ENCODE data around the gene ELP2. TPM values are rescaled to one million over a fixed set of nuclear protein-coding genes. Genes with fewer than 3 reads are reported as not detected.

ELP2 gene
- total RNA-seq, 1 experiment from 2014 or later = 96.5 TPM

DNA sequence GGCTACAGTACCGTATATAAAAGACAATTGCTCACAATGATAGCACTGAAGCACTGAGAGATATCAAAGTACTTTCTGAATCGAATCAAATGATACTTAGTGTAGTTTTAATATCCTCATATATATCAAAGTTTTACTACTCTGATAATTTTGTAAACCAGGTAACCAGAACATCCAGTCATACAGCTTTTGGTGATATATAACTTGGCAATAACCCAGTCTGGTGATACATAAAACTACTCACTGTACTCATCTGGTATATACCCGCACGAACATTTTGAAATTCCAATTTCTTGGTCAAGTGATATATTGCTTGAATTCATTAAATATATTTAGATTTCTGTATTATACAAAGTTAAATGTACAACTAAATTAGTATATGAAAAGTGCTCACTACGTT lies 21.1 kb upstream of the ELP2 start:
- Histone ChIP-seq H3K36me3 (ENCODE audit: insufficient read depth, low read length, poor library complexity, severe bottlenecking) (peaks cover 32% of the 10 kb centered on the region), H3K27ac (ENCODE audit: low read depth, low read length, poor library complexity, severe bottlenecking) (no peak overlapping the region), H3K4me1 (ENCODE audit: insufficient read depth, low read length, poor library complexity, severe bottlenecking) (no peaks in the 10 kb centered on the region), H3K4me3 (ENCODE audit: low read depth, low read length, poor library complexity, severe bottlenecking) (no peak overlapping the region), H3K27me3 (replicated peaks; ENCODE audit: insufficient read depth, low read depth, low read length, poor library complexity) (no peaks in the 10 kb centered on the region), H3K9me3 (ENCODE audit: low read depth, low read length, poor library complexity, severe bottlenecking) (no peaks in the 10 kb centered on the region)
- intact Hi-C loops (cut with micrococcal nuclease; ENCODE audit: unreplicated experiment) = no loop called here
- ChIA-PET CTCF (no interaction called here), POLR2A (ENCODE audit: low non-redundant PET) (no interaction called here)
- no peak for DNase-seq (ENCODE audit: low spot score)
- TSS peak; percentile 86 for BruUV-seq (replicated peaks)
- TF ChIP-seq, protein P1, sequence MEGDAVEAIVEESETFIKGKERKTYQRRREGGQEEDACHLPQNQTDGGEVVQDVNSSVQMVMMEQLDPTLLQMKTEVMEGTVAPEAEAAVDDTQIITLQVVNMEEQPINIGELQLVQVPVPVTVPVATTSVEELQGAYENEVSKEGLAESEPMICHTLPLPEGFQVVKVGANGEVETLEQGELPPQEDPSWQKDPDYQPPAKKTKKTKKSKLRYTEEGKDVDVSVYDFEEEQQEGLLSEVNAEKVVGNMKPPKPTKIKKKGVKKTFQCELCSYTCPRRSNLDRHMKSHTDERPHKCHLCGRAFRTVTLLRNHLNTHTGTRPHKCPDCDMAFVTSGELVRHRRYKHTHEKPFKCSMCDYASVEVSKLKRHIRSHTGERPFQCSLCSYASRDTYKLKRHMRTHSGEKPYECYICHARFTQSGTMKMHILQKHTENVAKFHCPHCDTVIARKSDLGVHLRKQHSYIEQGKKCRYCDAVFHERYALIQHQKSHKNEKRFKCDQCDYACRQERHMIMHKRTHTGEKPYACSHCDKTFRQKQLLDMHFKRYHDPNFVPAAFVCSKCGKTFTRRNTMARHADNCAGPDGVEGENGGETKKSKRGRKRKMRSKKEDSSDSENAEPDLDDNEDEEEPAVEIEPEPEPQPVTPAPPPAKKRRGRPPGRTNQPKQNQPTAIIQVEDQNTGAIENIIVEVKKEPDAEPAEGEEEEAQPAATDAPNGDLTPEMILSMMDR (conservative IDR thresholded peaks at IDR 0.05; ENCODE audit: low read depth, low read length) = no peak
- TF ChIP-seq EZH2 (IDR thresholded peaks at IDR 0.05; ENCODE audit: borderline replicate concordance, low read depth, low read length, poor library complexity, severe bottlenecking) = no peak

DNA sequence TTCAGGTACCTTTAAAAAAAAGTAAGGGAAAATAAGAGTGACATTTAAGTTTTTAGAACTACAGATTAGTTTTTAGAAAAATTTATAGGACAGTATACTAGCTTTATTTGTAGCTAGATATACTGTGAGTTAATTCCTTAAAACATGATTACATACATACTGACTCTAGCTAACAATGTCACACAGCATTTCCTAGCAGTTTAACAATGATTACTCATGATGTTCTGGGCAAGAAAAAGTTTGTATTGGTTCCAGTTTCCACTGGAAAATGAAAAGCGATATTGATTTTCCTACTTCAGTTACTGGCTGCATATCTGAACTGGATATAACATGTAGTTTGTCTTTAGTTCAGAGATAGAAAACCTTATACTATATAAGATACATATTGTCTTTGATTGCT lies 20.0 kb upstream of the ELP2 start:
- Histone ChIP-seq H3K27me3 (replicated peaks; ENCODE audit: insufficient read depth, low read depth, low read length, poor library complexity) (no peaks in the 10 kb centered on the region), H3K4me3 (ENCODE audit: low read depth, low read length, poor library complexity, severe bottlenecking) (no peak overlapping the region), H3K9me3 (ENCODE audit: low read depth, low read length, poor library complexity, severe bottlenecking) (no peaks in the 10 kb centered on the region), H3K4me1 (ENCODE audit: insufficient read depth, low read length, poor library complexity, severe bottlenecking) (no peaks in the 10 kb centered on the region), H3K36me3 (ENCODE audit: insufficient read depth, low read length, poor library complexity, severe bottlenecking) (peaks cover 41% of the 10 kb centered on the region), H3K27ac (ENCODE audit: low read depth, low read length, poor library complexity, severe bottlenecking) (no peak overlapping the region)
- intact Hi-C loops (cut with micrococcal nuclease; ENCODE audit: unreplicated experiment) = no loop called here
- DNase-seq (ENCODE audit: low spot score) = no peak
- CTCF ChIA-PET = no interaction called here
- POLR2A ChIA-PET (ENCODE audit: low non-redundant PET) = no interaction called here
- no peak for TF ChIP-seq EZH2 (IDR thresholded peaks at IDR 0.05; ENCODE audit: borderline replicate concordance, low read depth, low read length, poor library complexity, severe bottlenecking)
- TF ChIP-seq, protein P1 (conservative IDR thresholded peaks at IDR 0.05; ENCODE audit: low read depth, low read length) = no peak
- no TSS peak for BruUV-seq (replicated peaks)

DNA sequence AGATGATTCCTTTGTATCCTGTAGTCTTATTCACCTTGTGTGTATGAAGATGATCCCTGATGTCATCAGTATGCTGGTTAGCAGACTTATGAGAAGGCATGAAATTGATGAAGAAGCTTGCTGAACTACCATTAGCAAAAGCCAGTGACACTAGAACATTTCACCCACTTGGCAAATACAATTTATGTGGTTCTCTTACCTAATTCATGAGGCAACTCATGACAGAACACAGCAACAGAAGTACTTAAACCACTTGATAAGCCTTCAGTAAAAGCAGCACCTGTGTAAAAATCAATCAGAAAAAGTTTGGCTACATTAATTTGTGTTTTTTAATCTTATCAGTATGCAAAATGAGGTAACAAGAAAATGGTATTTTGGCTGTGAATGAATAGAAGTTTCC lies 17.4 kb upstream of the ELP2 start:
- H3K9me3 ChIP-seq (ENCODE audit: low read depth, low read length, poor library complexity, severe bottlenecking) = no peaks in the 10 kb centered on the region
- intact Hi-C loops (cut with micrococcal nuclease; ENCODE audit: unreplicated experiment) = no loop called here
- ChIA-PET CTCF (no interaction called here), POLR2A (ENCODE audit: low non-redundant PET) (no interaction called here)
- no peaks in the 10 kb centered on the region for H3K4me1 ChIP-seq (ENCODE audit: insufficient read depth, low read length, poor library complexity, severe bottlenecking)
- no peaks in the 10 kb centered on the region for H3K27me3 ChIP-seq (replicated peaks; ENCODE audit: insufficient read depth, low read depth, low read length, poor library complexity)
- no peak overlapping the region for H3K27ac ChIP-seq (ENCODE audit: low read depth, low read length, poor library complexity, severe bottlenecking)
- no peak overlapping the region for H3K4me3 ChIP-seq (ENCODE audit: low read depth, low read length, poor library complexity, severe bottlenecking)
- BruUV-seq (replicated peaks) = no TSS peak
- no peak for DNase-seq (ENCODE audit: low spot score)
- TF ChIP-seq, protein P1 (conservative IDR thresholded peaks at IDR 0.05; ENCODE audit: low read depth, low read length) = no peak
- no peak for TF ChIP-seq EZH2 (IDR thresholded peaks at IDR 0.05; ENCODE audit: borderline replicate concordance, low read depth, low read length, poor library complexity, severe bottlenecking)
- peaks cover 54% of the 10 kb centered on the region for H3K36me3 ChIP-seq (ENCODE audit: insufficient read depth, low read length, poor library complexity, severe bottlenecking)

Measured in A673 (cell line).